Esophagus muscularis mucosa (tissue), 4 donors: ENCODE measurements around the gene ISG20L2. TPM values are rescaled to one million over a fixed set of nuclear protein-coding genes. Genes with fewer than 3 reads are reported as not detected.
A peak's percentile ranks its signal among the peaks of the same experiment; 100 is the strongest.

Experiments
- DNase-seq: peaks from one replicate; pipeline ENCODE4 v3.0.0-alpha.2; 2017; ENCODE audit errors: extremely low spot score
- H3K27ac ChIP-seq, 4 donors: fragments of 200-600 bp; sonication (generic); replicated peaks in 1 of 4; 1 replicate in 3 of 4; 2 replicates in 1 of 4; pipeline ENCODE4 v1.5.1; 2016 to 2019; ENCODE audit warnings: mild to moderate bottlenecking in 1 of 4
- H3K27me3 ChIP-seq, 4 donors: fragments of 200-600 bp; sonication (generic); one replicate each; pipeline versions ENCODE4 v1.5.1 to v1.6.0; 2016 to 2019
- H3K36me3 ChIP-seq, 4 donors: fragments of 200-600 bp; sonication (generic); one replicate each; pipeline ENCODE4 v1.5.1; 2016 to 2019
- H3K4me1 ChIP-seq, 4 donors: fragments of 200-600 bp; sonication (generic); one replicate each; pipeline ENCODE4 v1.5.1; 2016 to 2019
- H3K4me3 ChIP-seq, 4 donors: fragments of 200-600 bp; sonication (generic); 1 replicate in 2 of 4; 2 replicates in 2 of 4; pipeline ENCODE4 v1.5.1; 2016 to 2019; ENCODE audit warnings: mild to moderate bottlenecking in 4 of 4, moderate library complexity in 1 of 4
- H3K9me3 ChIP-seq, 4 donors: fragments of 200-600 bp; sonication (generic); 1 replicate in 3 of 4; 2 replicates in 1 of 4; pipeline ENCODE4 v1.5.1; 2016 to 2019
- CTCF ChIP-seq, 3 experiments: fragments of 200-600 bp in 2 of 3; fragments of 450-650 bp in 1 of 3; sonication (generic) in 2 of 3; IDR thresholded peaks; one replicate each; pipeline ENCODE4 v1.5.1; 2017 to 2019; ENCODE audit warnings: antibody characterized with exemption in 3 of 3, mild to moderate bottlenecking in 2 of 3, moderate library complexity in 1 of 3
- EP300 ChIP-seq: sonication (generic); formaldehyde crosslinking; IDR thresholded peaks from one replicate; pipeline ENCODE4 v1.6.1; 2017; ENCODE audit warnings: antibody characterized with exemption
- POLR2A ChIP-seq: fragments of 450-650 bp; IDR thresholded peaks from one replicate; pipeline ENCODE4 v1.6.1; 2017; ENCODE audit warnings: antibody characterized with exemption, moderate library complexity, mild to moderate bottlenecking, low read depth
- POLR2AphosphoS5 ChIP-seq, 2 donors: sonication (generic); formaldehyde crosslinking; IDR thresholded peaks; one replicate each; pipeline ENCODE4 v1.6.1; 2017; ENCODE audit warnings: antibody characterized with exemption in 2 of 2
- WGBS: methylation state at CpG from one replicate; pipeline ENCODE4 v1.1.5; 2018; 5-methylcytosine and 5-hydroxymethylcytosine counted together
- intact Hi-C: fragments of 100-400 bp; cut with DNase I; formaldehyde crosslinking; loops from one replicate; pipeline ENCODE4 v1.15.1; 2023
- total RNA-seq, 4 donors: library from RNA; depleted of rRNA; stranded (reverse); fragments of >200 nt; gene quantifications; one replicate each; pipeline versions ENCODE4 v1.1.0 to v1.2.1, GENCODE V29; 2016

ISG20L2 gene
- total RNA-seq, 4 donors from 2014 or later = 16.2 to 20.0 (median 19.0) TPM

DNA sequence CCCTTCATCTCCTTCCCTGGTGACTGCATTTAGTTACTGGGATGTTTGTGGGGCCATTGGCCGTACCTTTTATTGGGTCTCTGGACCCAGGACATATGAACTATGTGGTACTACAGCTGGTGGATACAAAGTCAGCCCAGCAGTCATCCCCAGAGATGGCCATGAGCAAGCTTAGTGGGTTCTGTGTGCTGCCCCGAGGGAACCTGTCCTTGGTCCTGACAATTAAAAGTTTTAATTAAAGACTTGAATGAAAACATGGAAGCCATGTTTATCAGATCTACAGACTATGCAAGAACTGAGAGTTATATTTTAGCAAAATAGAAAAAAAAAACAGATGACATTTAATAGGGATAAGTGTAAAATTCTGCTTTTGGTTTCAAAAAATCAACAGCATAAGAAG lies 48.5 kb downstream of the ISG20L2 start:
- H3K36me3 ChIP-seq = peaks cover 0 to 2% (median 0%) of the 10 kb centered on the region in 4 donors
- TF ChIP-seq CTCF (IDR thresholded peaks at IDR 0.05) (no peak), POLR2AphosphoS5 (IDR thresholded peaks at IDR 0.05) (no peak), POLR2A (no peak), EP300 (no peak)
- H3K9me3 ChIP-seq = no peaks in the 10 kb centered on the region
- DNase-seq = no peak
- H3K4me1 ChIP-seq = peaks cover 20 to 33% (median 32%) of the 10 kb centered on the region in 4 donors
- WGBS = 61% methylated on average over 2 of the region's 2 CpGs
- H3K4me3 ChIP-seq = no peak overlapping the region
- intact Hi-C loops = loop anchor here (10.0 kb wide), 1 partner anchor 205 kb away; no protein-coding TSS in a partner anchor
- no peak overlapping the region for H3K27ac ChIP-seq
- peaks cover 0 to 54% (median 6%) of the 10 kb centered on the region in 4 donors for H3K27me3 ChIP-seq

DNA sequence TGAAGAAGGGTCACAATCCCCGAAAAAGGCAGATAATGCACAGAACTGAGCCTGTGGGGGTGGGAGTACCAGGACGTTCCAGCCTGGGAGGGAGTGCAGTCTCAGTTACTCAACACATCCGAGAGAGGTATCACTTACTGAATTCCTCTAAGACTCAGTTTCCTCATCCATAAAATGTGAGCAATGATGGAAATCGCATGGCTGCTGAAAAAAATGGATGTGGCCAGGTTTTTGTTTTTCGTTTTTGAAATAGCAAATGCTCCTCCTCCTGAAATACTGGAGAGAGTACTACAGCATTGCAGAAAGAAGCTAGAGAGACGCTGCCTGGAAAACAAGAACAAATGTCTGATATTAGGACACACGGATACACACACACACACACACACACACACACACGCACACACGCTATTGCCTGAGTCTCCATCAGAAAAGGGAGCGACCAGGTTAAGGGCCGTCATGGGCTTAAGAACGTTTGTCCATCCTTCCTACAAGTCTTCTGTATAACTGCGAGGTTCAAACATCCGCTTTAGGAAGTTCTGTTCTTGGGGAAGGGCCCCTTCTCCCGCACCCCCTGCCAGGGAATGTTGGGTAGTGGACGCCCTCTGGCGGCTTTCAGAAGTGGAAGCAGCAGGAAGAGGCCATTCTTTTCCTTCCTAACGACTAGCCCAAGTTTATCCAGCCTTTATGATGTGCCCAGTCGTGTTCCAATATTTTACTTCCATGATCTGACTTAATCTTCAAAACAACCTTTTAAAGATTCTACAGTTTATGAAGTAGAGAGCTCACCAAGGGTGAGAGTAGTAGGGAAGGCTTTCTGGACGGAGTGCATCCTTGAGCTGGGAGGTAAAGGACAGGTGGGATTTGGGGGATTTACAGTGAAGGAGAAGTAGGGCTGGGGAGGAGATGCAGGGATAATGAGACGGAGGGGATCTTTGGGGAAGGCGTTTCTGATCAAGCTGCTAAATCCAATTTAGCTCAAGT lies 50.7 kb downstream of the ISG20L2 start:
- peaks cover 36 to 53% (median 52%) of the 10 kb centered on the region in 4 donors for H3K4me1 ChIP-seq
- H3K27ac ChIP-seq = peak overlapping the region; percentile 64 to 83 (median 79)
- TF ChIP-seq CTCF (IDR thresholded peaks at IDR 0.05) (peak; percentile 83 to 93 (median 92)), EP300 (no peak), POLR2AphosphoS5 (IDR thresholded peaks at IDR 0.05) (peak; percentile 35 to 56), POLR2A (no peak)
- H3K9me3 ChIP-seq = no peaks in the 10 kb centered on the region
- H3K4me3 ChIP-seq = peak overlapping the region; percentile 49 to 57 (median 56)
- no peak for DNase-seq
- intact Hi-C loops = loop anchor here (1.0 kb wide), 1 partner anchor 19 kb away; no protein-coding TSS in a partner anchor
- WGBS = 4% methylated on average over 20 of the region's 22 CpGs
- peaks cover 0 to 45% (median 6%) of the 10 kb centered on the region in 4 donors for H3K27me3 ChIP-seq
- H3K36me3 ChIP-seq = peaks cover 0 to 22% (median 6%) of the 10 kb centered on the region in 4 donors

DNA sequence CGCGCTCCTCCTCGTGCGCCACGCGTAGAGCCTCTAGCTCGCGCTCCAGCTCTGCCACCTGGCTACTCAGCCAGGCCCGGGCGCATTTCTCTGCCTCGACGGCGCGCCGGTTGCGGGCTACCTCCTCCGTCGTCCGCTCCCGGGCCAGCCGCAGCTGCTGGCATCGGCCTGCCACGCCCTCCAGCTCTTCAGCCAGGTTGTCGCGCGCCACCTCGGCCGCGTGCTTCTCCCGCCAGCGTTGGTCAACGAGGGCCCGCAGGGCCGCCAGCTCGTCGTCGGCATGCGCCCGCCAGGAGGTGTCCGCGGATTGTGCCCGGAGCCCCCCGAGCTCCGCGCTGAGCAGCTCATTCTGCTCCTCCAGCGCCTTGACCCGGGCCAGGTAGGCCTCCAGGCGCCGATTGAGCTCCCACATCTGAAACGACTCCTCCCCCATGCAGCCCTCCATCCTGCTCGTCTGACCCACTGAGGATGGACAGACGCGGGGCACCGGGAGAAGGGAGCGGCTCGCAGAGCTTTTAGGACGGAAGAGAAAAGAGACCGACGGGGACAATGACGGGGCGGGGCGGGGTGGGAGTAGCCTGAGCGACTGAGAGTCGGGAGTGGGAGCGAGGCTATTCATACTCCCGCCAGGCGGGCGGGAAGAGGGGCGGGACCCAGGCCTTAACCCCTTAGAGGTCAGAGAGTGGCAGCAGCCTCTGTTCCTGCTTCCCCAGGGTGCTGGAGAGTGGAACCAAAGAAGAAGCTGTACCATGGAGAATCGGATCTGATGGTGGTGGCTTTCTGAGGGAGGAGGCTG lies 51.5 kb downstream of the ISG20L2 start, which contains the start of gene NES:
Gene NES, minus strand, starts transcription at position 588 of the 796 bp plus-strand sequence. Its CDS starts 143 bp downstream, at position 445.
- peaks cover 36 to 53% (median 52%) of the 10 kb centered on the region in 4 donors for H3K4me1 ChIP-seq
- WGBS = 0% methylated on average over 19 of the region's 70 CpGs

More for the DNA sequence above, 51.5 kb downstream of the ISG20L2 start, which contains the start of gene NES:
- no peak for DNase-seq
- Histone ChIP-seq H3K9me3 (no peaks in the 10 kb centered on the region), H3K4me3 (peak within 1 kb of the TSS; percentile 49 to 57 (median 56)), H3K27ac (peak within 1 kb of the TSS; percentile 64 to 83 (median 79)), H3K36me3 (peaks cover 0 to 31% (median 13%) of the 10 kb centered on the region in 4 donors), H3K27me3 (peaks cover 0 to 40% (median 6%) of the 10 kb centered on the region in 4 donors)
- no peak for TF ChIP-seq POLR2A
- TF ChIP-seq CTCF (IDR thresholded peaks at IDR 0.05) = no peak
- TF ChIP-seq POLR2AphosphoS5 (IDR thresholded peaks at IDR 0.05) = peak; percentile 51 to 68
- no peak for TF ChIP-seq EP300
- intact Hi-C loops = no loop called here
